ENCODE results near the gene GPR83. TPM values are rescaled to one million over a fixed set of nuclear protein-coding genes. Genes with fewer than 3 reads are reported as not detected.

The GPR83 gene
- polyA plus RNA-seq, 1 donor from 2014 or later = 0.37 TPM

GRCh38 chr11:94449437-94449836 lies 48.2 kb upstream of the GPR83 start:
- TF ChIP-seq CTCF (IDR thresholded peaks at IDR 0.05; ENCODE audit: poor library complexity, severe bottlenecking) (no peak), MXI1 (conservative IDR thresholded peaks at IDR 0.05; ENCODE audit: poor library complexity, severe bottlenecking) (no peak), EP300 (conservative IDR thresholded peaks at IDR 0.05; ENCODE audit: poor library complexity, severe bottlenecking) (no peak), TAF1 (IDR thresholded peaks at IDR 0.05; ENCODE audit: low read depth) (no peak), EZH2 (IDR thresholded peaks at IDR 0.05; ENCODE audit: borderline replicate concordance, insufficient read depth, low read length, poor library complexity, severe bottlenecking) (no peak), REST (IDR thresholded peaks at IDR 0.05; ENCODE audit: borderline replicate concordance) (no peak), RAD21 (conservative IDR thresholded peaks at IDR 0.05) (no peak), POLR2AphosphoS5 (IDR thresholded peaks at IDR 0.05) (no peak), SMC3 (conservative IDR thresholded peaks at IDR 0.05; ENCODE audit: poor library complexity) (no peak)
- Histone ChIP-seq H3K9me2 (ENCODE audit: insufficient read depth, low read length) (no peaks in the 10 kb centered on the region), H3K9me3 (ENCODE audit: low read length) (no peaks in the 10 kb centered on the region), H3K9ac (ENCODE audit: low read length) (no peak overlapping the region), H3K4me3 (ENCODE audit: low read length) (no peak overlapping the region), H3K27ac (ENCODE audit: low read length) (no peak overlapping the region), H3F3A (ENCODE audit: insufficient read depth, low read length, poor library complexity, severe bottlenecking) (no peaks in the 10 kb centered on the region), H4K20me1 (ENCODE audit: insufficient read depth) (no peaks in the 10 kb centered on the region), H3K27me3 (ENCODE audit: insufficient read depth, low read depth, low read length) (no peaks in the 10 kb centered on the region), H2AFZ (ENCODE audit: low read depth, low read length) (no peak overlapping the region), H3K79me2 (replicated peaks; ENCODE audit: insufficient read depth, low read length) (no peaks in the 10 kb centered on the region), H3K4me2 (ENCODE audit: low read length) (no peak overlapping the region), H3K36me3 (ENCODE audit: insufficient read depth, low read length) (no peaks in the 10 kb centered on the region)

- H4K20me1 ChIP-seq (ENCODE audit: insufficient read depth) = no peaks in the 10 kb centered on the region
- no peak overlapping the region for H3K9ac ChIP-seq (ENCODE audit: low read length)
- no peak overlapping the region for H2AFZ ChIP-seq (ENCODE audit: low read depth, low read length)
- no peaks in the 10 kb centered on the region for H3K79me2 ChIP-seq (replicated peaks; ENCODE audit: insufficient read depth, low read length)
- H3K4me2 ChIP-seq (ENCODE audit: low read length) = no peak overlapping the region
- no peaks in the 10 kb centered on the region for H3K36me3 ChIP-seq (ENCODE audit: insufficient read depth, low read length)
- no peak overlapping the region for H3K4me3 ChIP-seq (ENCODE audit: low read length)
- no peaks in the 10 kb centered on the region for H3K9me3 ChIP-seq (ENCODE audit: low read length)
- no peak overlapping the region for H3K27ac ChIP-seq (ENCODE audit: low read length)
- H3K9me2 ChIP-seq (ENCODE audit: insufficient read depth, low read length) = no peaks in the 10 kb centered on the region
- H3F3A ChIP-seq (ENCODE audit: insufficient read depth, low read length, poor library complexity, severe bottlenecking) = no peaks in the 10 kb centered on the region
- no peaks in the 10 kb centered on the region for H3K27me3 ChIP-seq (ENCODE audit: insufficient read depth, low read depth, low read length)
- TF ChIP-seq SMC3 (conservative IDR thresholded peaks at IDR 0.05; ENCODE audit: poor library complexity) (no peak), MXI1 (conservative IDR thresholded peaks at IDR 0.05; ENCODE audit: poor library complexity, severe bottlenecking) (no peak), EP300 (conservative IDR thresholded peaks at IDR 0.05; ENCODE audit: poor library complexity, severe bottlenecking) (no peak), TAF1 (IDR thresholded peaks at IDR 0.05; ENCODE audit: low read depth) (no peak), RAD21 (conservative IDR thresholded peaks at IDR 0.05) (no peak), POLR2AphosphoS5 (IDR thresholded peaks at IDR 0.05) (no peak), CTCF (IDR thresholded peaks at IDR 0.05; ENCODE audit: poor library complexity, severe bottlenecking) (no peak), EZH2 (IDR thresholded peaks at IDR 0.05; ENCODE audit: borderline replicate concordance, insufficient read depth, low read length, poor library complexity, severe bottlenecking) (no peak)
These were observed 47.8 kb upstream of the GPR83 start for GRCh38 chr11:94449029-94449428.

All from neural cell (in vitro differentiated cells).